Endothelial cell (in vitro differentiated cells): Measurements from ENCODE around the gene INSRR. TPM values are rescaled to one million over a fixed set of nuclear protein-coding genes. Genes with fewer than 3 reads are reported as not detected.

ENCODE experiments used
- DNase-seq: peaks from one replicate; pipeline ENCODE4 v3.0.0; 2021; ENCODE audit warnings: low spot score
- H3K27ac Mint-ChIP-seq: one replicate; pipeline ENCODE4 v1.8.0; 2021; ENCODE audit warnings: mixed read lengths, inconsistent platforms; ENCODE audit not compliant: unreplicated experiment
- H3K27me3 Mint-ChIP-seq: one replicate; pipeline ENCODE4 v1.8.0; 2021; ENCODE audit warnings: mild to moderate bottlenecking, moderate library complexity, mixed read lengths, inconsistent platforms; ENCODE audit not compliant: unreplicated experiment
- H3K36me3 Mint-ChIP-seq: one replicate; pipeline ENCODE4 v1.8.0; 2021; ENCODE audit warnings: mild to moderate bottlenecking, low read depth, mixed read lengths, inconsistent platforms; ENCODE audit not compliant: unreplicated experiment
- H3K4me1 Mint-ChIP-seq: one replicate; pipeline ENCODE4 v1.8.0; 2021; ENCODE audit warnings: mild to moderate bottlenecking, mixed read lengths, inconsistent platforms; ENCODE audit not compliant: unreplicated experiment
- H3K4me3 Mint-ChIP-seq: one replicate; pipeline ENCODE4 v1.8.0; 2021; ENCODE audit warnings: mild to moderate bottlenecking, mixed read lengths, inconsistent platforms; ENCODE audit not compliant: unreplicated experiment
- H3K9me3 Mint-ChIP-seq: one replicate; pipeline ENCODE4 v1.8.0; 2021; ENCODE audit warnings: mixed read lengths, inconsistent platforms; ENCODE audit not compliant: unreplicated experiment
- CTCF ChIP-seq: fragments of 200-600 bp; sonication (generic); IDR thresholded peaks from one replicate; pipeline ENCODE4 v1.5.0; 2021; ENCODE audit warnings: antibody characterized with exemption; ENCODE audit not compliant: unreplicated experiment
- total RNA-seq: library from RNA; stranded (reverse); fragmentation: NEBNext Ultra II Directional; extraction: Animal tissue kit (Norgen Biotek cat#: 25700); gene quantifications from one replicate; pipeline ENCODE4 v1.2.1, GENCODE V29; 2021; ENCODE audit not compliant: unreplicated experiment

The INSRR gene
- total RNA-seq, 1 donor from 2014 or later = not detected

GRCh38 chr1:156804572-156805243 is 54.2 kb downstream of the INSRR start:
- Mint-ChIP-seq H3K9me3 (no peaks in the 10 kb centered on the region), H3K4me3 (no peak overlapping the region), H3K27ac (no peak overlapping the region), H3K27me3 (peaks cover 6% of the 10 kb centered on the region), H3K36me3 (peaks cover 19% of the 10 kb centered on the region), H3K4me1 (peaks cover 18% of the 10 kb centered on the region)
- TF ChIP-seq CTCF = no peak
- no peak for DNase-seq

DNA sequence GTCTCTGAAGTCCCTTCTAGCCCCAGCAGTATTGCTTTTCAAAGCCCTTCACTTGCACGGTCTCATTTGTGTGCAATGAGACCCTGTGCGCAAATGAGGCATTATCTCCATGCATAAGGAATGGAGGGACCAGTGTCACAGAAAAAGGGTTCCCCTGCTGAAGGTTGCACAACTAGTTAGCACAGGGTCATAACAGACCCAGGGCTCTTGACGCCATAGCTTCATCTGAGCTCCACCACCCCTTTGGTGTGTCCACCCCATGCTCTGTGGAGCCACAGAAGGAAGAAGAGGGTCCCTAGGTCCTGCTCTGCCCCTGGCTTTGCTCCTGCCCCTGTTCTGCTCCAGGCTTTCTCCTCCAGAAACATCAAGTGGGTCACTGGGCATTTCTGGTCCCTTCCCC is 54.9 kb downstream of the INSRR start:
- Mint-ChIP-seq H3K27ac (no peak overlapping the region), H3K4me3 (no peak overlapping the region), H3K36me3 (peaks cover 19% of the 10 kb centered on the region)

GRCh38 chr1:156803086-156803851 is 55.6 kb downstream of the INSRR start:
- H3K9me3 Mint-ChIP-seq = no peaks in the 10 kb centered on the region
- TF ChIP-seq CTCF = no peak
- DNase-seq = no peak
- H3K27ac Mint-ChIP-seq = no peak overlapping the region
- H3K4me3 Mint-ChIP-seq = no peak overlapping the region
- H3K4me1 Mint-ChIP-seq = peaks cover 18% of the 10 kb centered on the region
- peaks cover 6% of the 10 kb centered on the region for H3K27me3 Mint-ChIP-seq
- H3K36me3 Mint-ChIP-seq = peaks cover 19% of the 10 kb centered on the region

More for the DNA sequence above, 54.9 kb downstream of the INSRR start:
- Mint-ChIP-seq H3K9me3 (no peaks in the 10 kb centered on the region), H3K27me3 (peaks cover 6% of the 10 kb centered on the region), H3K4me1 (peaks cover 18% of the 10 kb centered on the region)
- TF ChIP-seq CTCF = no peak
- DNase-seq = no peak

GRCh38 chr1:156802421-156802935 is 56.4 kb downstream of the INSRR start:
- peaks cover 18% of the 10 kb centered on the region for H3K4me1 Mint-ChIP-seq
- DNase-seq = no peak
- H3K36me3 Mint-ChIP-seq = peaks cover 21% of the 10 kb centered on the region
- TF ChIP-seq CTCF = no peak
- peak overlapping the region; percentile 18 for H3K4me3 Mint-ChIP-seq
- no peaks in the 10 kb centered on the region for H3K9me3 Mint-ChIP-seq
- no peak overlapping the region for H3K27ac Mint-ChIP-seq
- peaks cover 4% of the 10 kb centered on the region for H3K27me3 Mint-ChIP-seq
